ENCODE measurements around the gene RYK. TPM values are rescaled to one million over a fixed set of nuclear protein-coding genes. Genes with fewer than 3 reads are reported as not detected.

The RYK gene
- total and polyA plus RNA-seq, 2 donors (not counting 3 experiments of a cell fraction or from before 2014, with no cell fraction given), result 23.8 to 48.3 TPM

DNA sequence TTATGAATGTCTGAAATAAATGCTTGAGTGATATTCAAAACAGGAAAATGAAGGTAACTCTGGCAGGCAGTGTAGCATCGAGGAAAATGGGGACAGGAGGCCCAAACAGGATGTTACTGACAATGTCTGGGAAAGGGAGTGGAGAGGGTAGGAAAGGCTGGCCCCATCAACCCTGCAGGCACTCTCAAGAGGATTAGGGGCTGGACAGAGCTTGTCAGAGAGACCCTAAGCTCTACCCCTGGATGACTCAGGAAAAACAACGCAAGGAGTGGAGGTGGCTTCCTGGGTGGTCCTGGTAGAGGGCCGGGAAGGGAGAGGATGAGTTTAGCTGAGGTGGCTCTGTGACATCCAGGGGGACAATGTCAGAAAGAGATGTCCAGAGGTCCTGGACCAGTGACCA is 106.0 kb downstream of the RYK start:
- Histone ChIP-seq H2AFZ (ENCODE audit: low read depth, low read length) (no peak overlapping the region), H4K20me1 (replicated peaks; ENCODE audit: control insufficient read depth, extremely low read depth, insufficient read depth, low read length) (no peaks in the 10 kb centered on the region), H3K36me3 (ENCODE audit: control insufficient read depth in 2 of 2, extremely low read depth in 1 of 2, insufficient read depth in 2 of 2, low read length in 2 of 2) (peaks cover 0 to 2% of the 10 kb centered on the region in 2 experiments), H3K4me1 (ENCODE audit: control insufficient read depth, extremely low read depth, insufficient read depth, low read length) (peaks cover 16% of the 10 kb centered on the region), H3K27me3 (ENCODE audit: control insufficient read depth in 2 of 2, insufficient read depth in 2 of 2, low read length in 2 of 2) (no peaks in the 10 kb centered on the region), H3K4me3 (replicated peaks in 1 of 3; ENCODE audit: insufficient read depth in 1 of 3, low read depth in 1 of 3, low read length in 3 of 3) (no peak overlapping the region), H3K9me3 (replicated peaks; ENCODE audit: control insufficient read depth, insufficient read depth, low read length) (no peaks in the 10 kb centered on the region), H3K9ac (replicated peaks; ENCODE audit: extremely low read depth, insufficient read depth, low read length) (no peak overlapping the region), H3K4me2 (ENCODE audit: insufficient read depth, low read length) (no peak overlapping the region), H3K79me2 (ENCODE audit: control insufficient read depth, insufficient read depth, low read length) (no peaks in the 10 kb centered on the region), H3K9me1 (replicated peaks; ENCODE audit: control insufficient read depth, extremely low read depth, insufficient read depth, low read length) (no peaks in the 10 kb centered on the region), H3K27ac (ENCODE audit: insufficient read depth, low read depth, low read length) (no peak overlapping the region)
- DNase-seq (ENCODE audit: low read depth, low spot score) (peak; percentile 7), FAIRE-seq (peak; percentile 71)
- intact Hi-C loops (cut with micrococcal nuclease) (no loop called here), dilution Hi-C loops (cut with MboI; ENCODE audit: extremely low pct_ligation_motif_present, low sequenced_read_pairs) (no loop called here)
- ChIA-PET POLR2A (no interaction called here), CTCF (interaction anchor here (0.9 to 1.3 kb wide), 2 partner anchors 215 to 221 kb away, joined by 3 to 4 read pairs; no protein-coding TSS in a partner anchor)
- no TSS peak for BruUV-seq (replicated peaks)
- no peak for TF ChIP-seq FOS (IDR thresholded peaks at IDR 0.05; ENCODE audit: borderline replicate concordance, insufficient read depth, low read length)
- TF ChIP-seq EZH2 (IDR thresholded peaks at IDR 0.05; ENCODE audit: borderline replicate concordance, low read depth, low read length, severe bottlenecking), result no peak
- no peak for TF ChIP-seq POLR2AphosphoS5 (IDR thresholded peaks at IDR 0.05; ENCODE audit: insufficient read depth, low read depth, low read length)
- TF ChIP-seq, protein P1, sequence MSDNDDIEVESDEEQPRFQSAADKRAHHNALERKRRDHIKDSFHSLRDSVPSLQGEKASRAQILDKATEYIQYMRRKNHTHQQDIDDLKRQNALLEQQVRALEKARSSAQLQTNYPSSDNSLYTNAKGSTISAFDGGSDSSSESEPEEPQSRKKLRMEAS (IDR thresholded peaks at IDR 0.05; ENCODE audit: insufficient read depth, insufficient read length), result no peak
- TF ChIP-seq JUN (IDR thresholded peaks at IDR 0.05; ENCODE audit: borderline replicate concordance, insufficient read depth, insufficient read length, low read depth), result no peak
- TF ChIP-seq, protein P2, sequence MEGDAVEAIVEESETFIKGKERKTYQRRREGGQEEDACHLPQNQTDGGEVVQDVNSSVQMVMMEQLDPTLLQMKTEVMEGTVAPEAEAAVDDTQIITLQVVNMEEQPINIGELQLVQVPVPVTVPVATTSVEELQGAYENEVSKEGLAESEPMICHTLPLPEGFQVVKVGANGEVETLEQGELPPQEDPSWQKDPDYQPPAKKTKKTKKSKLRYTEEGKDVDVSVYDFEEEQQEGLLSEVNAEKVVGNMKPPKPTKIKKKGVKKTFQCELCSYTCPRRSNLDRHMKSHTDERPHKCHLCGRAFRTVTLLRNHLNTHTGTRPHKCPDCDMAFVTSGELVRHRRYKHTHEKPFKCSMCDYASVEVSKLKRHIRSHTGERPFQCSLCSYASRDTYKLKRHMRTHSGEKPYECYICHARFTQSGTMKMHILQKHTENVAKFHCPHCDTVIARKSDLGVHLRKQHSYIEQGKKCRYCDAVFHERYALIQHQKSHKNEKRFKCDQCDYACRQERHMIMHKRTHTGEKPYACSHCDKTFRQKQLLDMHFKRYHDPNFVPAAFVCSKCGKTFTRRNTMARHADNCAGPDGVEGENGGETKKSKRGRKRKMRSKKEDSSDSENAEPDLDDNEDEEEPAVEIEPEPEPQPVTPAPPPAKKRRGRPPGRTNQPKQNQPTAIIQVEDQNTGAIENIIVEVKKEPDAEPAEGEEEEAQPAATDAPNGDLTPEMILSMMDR (IDR thresholded peaks at IDR 0.05; ENCODE audit: extremely low read depth in 1 of 2, insufficient read depth in 1 of 2, low read depth in 1 of 2, low read length in 2 of 2), result no peak
- TF ChIP-seq MYC (IDR thresholded peaks at IDR 0.05; ENCODE audit: low read depth, low read length), result no peak
- no peak for TF ChIP-seq GATA2 (IDR thresholded peaks at IDR 0.05; ENCODE audit: insufficient read depth, insufficient read length, low read depth, low read length)
- no peak for TF ChIP-seq POLR2A (IDR thresholded peaks at IDR 0.05; ENCODE audit: low read depth, low read length)

Measured in endothelial cell of umbilical vein (primary cell).